HL-60 (cell line): ENCODE results near the gene TMEM87B.

ENCODE experiments used
- DNase-seq, 2 experiments: peaks; one replicate each; pipeline ENCODE4 v3.0.0-alpha.2; 2010 to 2020; ENCODE audit warnings: low read depth in 1 of 2, low spot score in 1 of 2
- H3K27ac ChIP-seq: fragments of 250-450 bp; sonication (Bioruptor Pico); replicated peaks from 2 replicates; pipeline ENCODE4 v1.5.1; 2020; ENCODE audit warnings: mild to moderate bottlenecking, moderate library complexity
- H3K27me3 ChIP-seq: fragments of 250-450 bp; sonication (Bioruptor Pico); 2 replicates; pipeline ENCODE4 v1.5.1; 2021; ENCODE audit warnings: mild to moderate bottlenecking, moderate library complexity; ENCODE audit not compliant: insufficient read depth, poor library complexity, severe bottlenecking
- H3K4me3 ChIP-seq: replicated peaks from 2 replicates; pipeline ENCODE4 v1.5.1; 2011; ENCODE audit warnings: mild to moderate bottlenecking, control low read depth, low read length; ENCODE audit not compliant: insufficient read depth
- CTCF ChIP-seq: IDR thresholded peaks from one replicate; pipeline ENCODE4 v1.5.1; 2011; ENCODE audit warnings: low read length, control low read depth, inconsistent platforms; ENCODE audit not compliant: insufficient read depth
- GABPA ChIP-seq: IDR thresholded peaks from 2 replicates; pipeline ENCODE4 v1.6.1; 2012; ENCODE audit warnings: low read depth
- POLR2AphosphoS5 ChIP-seq: IDR thresholded peaks from 2 replicates; pipeline ENCODE4 v1.6.1; 2012; ENCODE audit warnings: low read depth
- REST ChIP-seq: IDR thresholded peaks from 2 replicates; pipeline ENCODE4 v1.6.1; 2012; ENCODE audit warnings: low read depth; ENCODE audit not compliant: insufficient replicate concordance
- SPI1 ChIP-seq: IDR thresholded peaks from 2 replicates; pipeline ENCODE4 v1.6.1; 2012; ENCODE audit warnings: low read depth, mild to moderate bottlenecking, borderline replicate concordance

TMEM87B gene

GRCh38 chr2:112012556-112012955, 42.5 kb upstream of the TMEM87B start:
- no peak for TF ChIP-seq GABPA
- TF ChIP-seq POLR2AphosphoS5 = no peak
- TF ChIP-seq CTCF = no peak
- no peak for TF ChIP-seq REST
- no peak for TF ChIP-seq SPI1
- no peak overlapping the region for H3K27ac ChIP-seq
- no peaks in the 10 kb centered on the region for H3K27me3 ChIP-seq
- no peak for DNase-seq
- H3K4me3 ChIP-seq = no peak overlapping the region

- no peak for TF ChIP-seq CTCF
- Histone ChIP-seq H3K4me3 (no peak overlapping the region), H3K27ac (no peak overlapping the region), H3K27me3 (no peaks in the 10 kb centered on the region)
- no peak for DNase-seq
These were observed 36.2 kb upstream of the TMEM87B start for GRCh38 chr2:112018846-112019245.

GRCh38 chr2:112019569-112019982, 35.5 kb upstream of the TMEM87B start:
- no peak overlapping the region for H3K27ac ChIP-seq
- no peak overlapping the region for H3K4me3 ChIP-seq
- H3K27me3 ChIP-seq = no peaks in the 10 kb centered on the region
- TF ChIP-seq POLR2AphosphoS5 (no peak), GABPA (no peak), REST (no peak), CTCF (no peak), SPI1 (no peak)
- no peak for DNase-seq

GRCh38 chr2:112020561-112020960, 34.5 kb upstream of the TMEM87B start:
- no peak for TF ChIP-seq CTCF
- no peak for TF ChIP-seq REST
- no peak for TF ChIP-seq POLR2AphosphoS5
- TF ChIP-seq GABPA = no peak
- TF ChIP-seq SPI1 = no peak
- no peak for DNase-seq
- Histone ChIP-seq H3K4me3 (no peak overlapping the region), H3K27me3 (no peaks in the 10 kb centered on the region), H3K27ac (no peak overlapping the region)
